Measurements from ENCODE around the gene ADAP1.

ADAP1 gene

GRCh38 chr7:919924-920341 is 34.5 kb downstream of the ADAP1 start:
- DNase-seq, result peak; percentile 52

DNA sequence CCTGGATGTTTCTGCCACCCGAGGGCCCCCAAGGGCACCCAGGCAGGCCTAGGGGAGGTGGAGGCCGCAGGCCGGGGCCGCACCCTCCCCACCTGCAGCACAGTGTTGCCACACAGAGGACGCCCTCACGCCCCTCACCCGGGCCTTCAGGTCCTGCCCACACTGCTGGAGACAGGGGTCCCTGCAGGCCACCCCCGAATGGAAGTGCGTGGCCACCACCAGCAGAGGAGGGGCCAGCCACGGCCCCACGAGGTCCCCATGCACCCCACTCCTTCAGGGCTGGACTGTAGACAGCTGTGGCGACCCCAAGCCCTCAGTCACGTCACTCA is 35.4 kb downstream of the ADAP1 start:
- no peak for DNase-seq

- DNase-seq, result peak; percentile 47
These were observed 35.9 kb downstream of the ADAP1 start for GRCh38 chr7:918441-919113.

GRCh38 chr7:918118-918425 is 36.4 kb downstream of the ADAP1 start:
- no peak for DNase-seq

DNA sequence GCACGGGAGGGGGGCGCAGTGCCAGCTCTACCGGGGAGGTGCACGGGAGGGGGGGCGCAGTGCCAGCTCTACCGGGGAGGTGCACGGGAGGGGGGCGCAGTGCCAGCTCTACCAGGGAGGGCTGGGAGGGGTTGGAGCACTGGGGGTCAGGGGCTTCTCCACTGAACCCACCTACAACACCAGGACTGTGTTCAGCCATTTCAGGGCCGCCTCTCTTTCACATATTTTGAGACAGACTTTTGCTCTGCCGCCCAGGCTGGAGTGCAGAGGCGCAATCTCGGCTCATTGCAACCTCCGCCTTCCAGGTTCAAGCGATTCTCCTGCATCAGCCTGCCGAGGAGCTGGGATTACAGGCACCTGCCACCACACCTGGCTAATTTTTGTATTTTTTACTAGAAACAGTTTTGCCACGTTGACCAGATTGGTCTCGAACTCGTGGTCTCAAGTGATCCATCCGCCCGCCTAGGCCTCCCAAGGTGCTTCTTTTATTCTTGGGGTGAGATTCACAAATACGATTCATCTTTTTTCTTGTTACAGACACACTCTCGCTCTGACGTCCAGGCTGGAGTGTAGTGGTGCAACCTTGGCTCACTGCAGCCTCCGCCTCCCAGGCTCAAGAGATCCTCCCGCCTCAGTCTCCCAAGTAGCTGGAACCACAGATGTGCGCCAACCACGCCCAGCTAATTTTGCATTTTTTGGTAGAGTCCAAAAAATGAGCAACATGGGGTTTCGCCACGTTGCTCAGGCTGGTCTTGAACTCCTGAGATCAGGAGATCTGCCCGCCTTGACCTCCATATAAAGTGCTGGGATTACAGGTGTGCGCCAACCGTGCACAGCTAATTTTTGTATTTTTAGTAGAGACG is 37.0 kb downstream of the ADAP1 start:
- DNase-seq, result no peak

GRCh38 chr7:916291-916941 is 38.1 kb downstream of the ADAP1 start:
- no peak for DNase-seq

- no peak for DNase-seq
These were observed 38.9 kb downstream of the ADAP1 start for GRCh38 chr7:915291-916218.

- no peak for DNase-seq
These were observed 39.8 kb downstream of the ADAP1 start for GRCh38 chr7:914521-915194.

DNA sequence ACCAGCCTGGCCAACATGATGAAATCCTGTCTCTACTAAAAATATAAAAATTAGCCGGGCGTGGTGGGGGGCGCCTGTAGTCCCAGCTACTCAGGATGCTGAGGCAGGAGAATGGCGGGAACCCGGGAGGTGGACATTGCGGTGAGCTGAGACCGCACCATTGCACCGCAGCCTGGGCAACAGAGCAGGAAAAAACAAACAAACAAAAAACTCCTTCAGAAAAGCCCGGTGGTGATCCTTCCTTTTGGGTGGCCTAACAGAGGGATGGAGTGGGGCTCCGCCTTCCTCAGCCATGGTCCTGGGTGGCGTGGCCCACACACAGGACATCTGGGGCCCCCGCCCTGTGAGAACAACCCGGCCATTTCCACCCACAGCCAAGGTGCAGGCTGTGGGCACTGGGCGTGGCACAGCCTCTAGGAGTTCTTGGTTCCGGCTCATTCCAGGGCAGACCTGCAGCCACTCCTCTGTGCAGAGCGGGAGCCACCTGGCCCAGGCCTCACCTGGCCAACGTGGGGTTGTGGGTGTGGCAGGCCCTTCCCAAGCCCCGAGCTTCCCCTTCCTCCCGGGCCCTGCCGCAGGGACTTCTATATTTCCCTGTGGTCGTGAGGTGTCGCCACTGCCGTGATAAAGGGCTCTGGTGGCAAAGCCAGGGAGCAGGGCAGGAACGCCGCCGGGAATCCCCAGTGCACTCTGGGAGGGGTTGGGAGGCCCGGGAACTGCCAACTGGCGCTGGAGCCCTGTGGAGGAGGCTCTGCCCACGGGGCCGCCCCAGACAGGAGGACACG is 40.6 kb downstream of the ADAP1 start:
- DNase-seq, result no peak

- DNase-seq, result no peak
These were observed 42.5 kb downstream of the ADAP1 start for GRCh38 chr7:911791-912480.

GRCh38 chr7:910931-911431 is 43.5 kb downstream of the ADAP1 start:
- DNase-seq, result no peak

DNA sequence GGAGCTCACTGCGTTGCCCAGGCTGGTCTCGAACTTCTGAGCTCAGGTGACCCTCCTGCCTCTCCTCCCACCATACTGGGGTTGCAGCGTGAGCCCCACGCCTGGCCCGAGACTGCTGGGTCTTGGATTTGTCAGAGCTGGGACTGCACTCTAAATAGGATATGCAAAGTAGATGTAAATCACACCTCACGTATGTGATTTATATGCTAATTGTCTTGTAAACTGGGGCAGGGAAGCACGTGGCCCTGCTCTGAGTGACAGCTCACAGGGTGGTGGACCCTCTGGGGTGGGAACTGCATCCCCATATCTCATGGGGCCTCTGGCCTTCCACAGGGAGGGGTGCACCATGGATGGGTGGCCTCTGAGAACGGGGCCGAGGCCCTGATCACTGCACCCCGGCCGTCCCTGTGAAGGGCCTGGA is 44.0 kb downstream of the ADAP1 start:
- no peak for DNase-seq

DNA sequence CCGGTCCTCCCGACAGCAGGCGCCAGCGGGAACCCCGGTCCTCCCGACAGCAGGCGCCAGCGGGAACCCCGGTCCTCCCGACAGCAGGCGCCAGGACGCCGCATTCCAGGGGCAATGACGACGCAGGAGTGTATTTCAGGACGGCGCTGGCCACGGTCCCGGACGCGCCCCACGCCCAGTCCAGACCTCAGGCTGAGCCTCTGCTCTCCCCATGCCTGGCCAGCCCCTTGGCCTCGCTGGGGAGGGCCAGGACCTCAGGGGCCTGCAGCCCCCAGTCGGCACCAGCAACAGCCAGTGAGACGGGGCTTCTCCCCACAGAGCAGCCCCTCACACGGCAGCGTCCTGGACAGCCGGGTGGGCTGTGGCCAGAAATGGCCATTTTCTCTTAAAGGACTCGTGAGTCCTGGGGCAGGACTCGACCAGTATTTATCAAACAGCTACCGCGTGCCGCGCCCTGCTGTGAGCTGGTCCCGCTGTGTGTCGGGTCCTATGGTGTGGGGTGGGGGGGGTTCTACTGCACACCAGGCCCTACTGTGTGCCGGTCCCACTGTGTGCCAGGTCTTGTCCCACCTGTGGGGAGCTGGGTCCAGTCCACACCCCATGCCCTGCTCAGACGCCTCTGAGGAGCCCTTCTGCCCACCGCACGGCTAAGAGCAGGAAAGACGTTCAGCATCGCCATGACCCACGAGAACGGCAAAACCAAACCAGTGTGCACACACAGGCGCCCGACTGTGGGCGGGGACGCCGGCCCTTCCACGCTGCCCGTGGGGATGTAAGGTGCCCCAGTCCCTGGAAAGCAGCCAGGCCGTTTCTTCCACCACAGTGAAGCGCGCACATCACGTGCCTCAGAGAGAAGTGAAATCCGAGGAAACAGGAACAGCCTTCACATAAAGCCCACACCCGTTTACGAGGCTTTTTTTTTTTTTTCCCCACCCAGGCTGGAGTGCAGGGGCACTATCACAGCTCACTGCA is 44.8 kb downstream of the ADAP1 start:
- no peak for DNase-seq

DNA sequence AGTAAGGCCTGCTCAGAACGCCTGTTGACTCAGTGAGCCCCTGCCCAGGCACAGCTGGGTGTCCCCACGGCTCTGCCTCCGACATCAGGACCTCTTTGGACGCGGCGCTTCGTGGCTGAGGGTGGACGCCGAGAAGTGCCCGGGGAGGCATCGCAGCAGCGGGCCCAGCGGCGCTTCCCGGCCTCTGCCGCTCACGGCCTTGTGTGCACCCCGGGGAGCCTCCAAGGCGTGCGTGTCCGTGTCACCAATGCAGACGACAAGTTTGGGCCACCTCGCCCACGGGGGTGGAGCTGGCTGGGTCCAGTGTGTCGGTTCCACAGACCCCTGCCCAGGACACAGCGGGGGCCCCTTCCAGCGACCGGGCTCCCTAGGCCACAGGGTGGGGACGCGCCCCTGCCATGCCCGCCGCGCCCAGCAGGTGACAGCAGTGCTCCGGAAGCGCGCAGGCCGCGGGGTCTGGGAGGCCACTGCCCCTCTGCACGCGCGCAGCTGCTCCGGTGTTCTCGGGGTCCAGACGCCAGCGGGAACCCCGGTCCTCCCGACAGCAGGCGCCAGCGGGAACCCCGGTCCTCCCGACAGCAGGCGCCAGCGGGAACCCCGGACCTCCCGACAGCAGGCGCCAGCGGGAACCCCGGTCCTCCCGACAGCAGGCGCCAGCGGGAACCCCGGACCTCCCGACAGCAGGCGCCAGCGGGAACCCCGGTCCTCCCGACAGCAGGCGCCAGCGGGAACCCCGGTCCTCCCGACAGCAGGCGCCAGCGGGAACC is 45.7 kb downstream of the ADAP1 start:
- peak; percentile 85 for DNase-seq

DNA sequence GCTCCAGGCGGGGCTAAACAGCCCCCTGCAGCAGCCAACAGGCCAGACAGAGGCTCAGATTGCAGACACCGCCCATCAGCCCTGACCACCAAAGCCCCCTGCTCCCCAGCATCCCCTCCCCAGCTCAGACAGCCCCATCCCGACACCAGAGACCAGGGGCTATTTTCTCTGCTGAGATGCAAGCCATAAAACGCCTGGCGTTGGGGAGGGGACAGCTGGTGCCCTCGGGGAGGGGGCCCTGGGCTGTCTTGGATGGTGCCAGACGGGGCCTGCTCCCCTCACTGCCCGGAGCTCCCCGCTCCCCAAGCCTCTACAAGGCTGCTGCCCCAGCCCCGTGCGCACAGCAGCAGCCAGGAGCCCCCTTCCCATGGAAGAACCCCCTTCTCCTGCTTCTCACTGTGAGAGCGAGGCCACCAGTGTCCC is 46.3 kb downstream of the ADAP1 start:
- no peak for DNase-seq

- no peak for DNase-seq
These were observed 47.1 kb downstream of the ADAP1 start for GRCh38 chr7:907158-907980.

DNA sequence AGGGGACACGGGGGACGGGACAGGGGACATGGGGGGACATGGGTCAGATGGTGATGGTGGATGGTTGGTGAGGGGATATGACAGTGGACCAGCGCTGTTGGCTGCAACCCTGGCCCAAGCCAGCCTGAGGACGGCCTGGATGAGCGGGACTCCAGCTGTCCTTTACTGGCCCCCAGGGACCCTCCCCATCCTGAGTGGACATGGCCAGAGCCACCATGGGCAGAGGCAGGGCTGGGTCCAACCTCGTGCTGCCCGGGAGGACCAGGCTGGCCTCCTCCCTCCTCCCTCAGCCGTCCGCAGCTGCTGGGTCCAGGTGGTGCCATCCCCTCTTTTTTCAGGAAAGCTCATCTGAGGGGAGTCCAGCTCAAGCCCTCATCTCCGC is 47.7 kb downstream of the ADAP1 start:
- no peak for DNase-seq

- no peak for DNase-seq
These were observed 49.6 kb downstream of the ADAP1 start for GRCh38 chr7:904847-905246.
